HEK293 (cell line): Measurements from ENCODE around the gene AP1B1.

ENCODE experiments used
- CTCF ChIA-PET: fragments of 350-600 bp; formaldehyde crosslinking; extraction: SDS; loops from one replicate; lab custom pipeline; 2021; ENCODE audit warnings: antibody characterized with exemption; lab: Yijun Ruan, JAX
- POLR2A ChIA-PET: fragments of 300-600 bp; formaldehyde crosslinking; extraction: SDS; loops from one replicate; lab custom pipeline; 2020; ENCODE audit warnings: antibody characterized with exemption, inconsistent platforms; lab: Yijun Ruan, JAX
- H3K27ac ChIP-seq: fragments of 200-500 bp; sonication (Bioruptor generic); 2 replicates; pipeline ENCODE4 v1.5.1; 2014; ENCODE audit warnings: low read depth, low read length, control low read depth, inconsistent platforms; ENCODE audit errors: extremely low read depth
- H3K36me3 ChIP-seq, 2 experiments: fragments of 200-500 bp in 1 of 2; sonication (Bioruptor generic) in 1 of 2; 1 replicate in 1 of 2; 2 replicates in 1 of 2; pipeline ENCODE4 v1.5.1; 2014 to 2017; ENCODE audit warnings: inconsistent platforms in 2 of 2, low read length in 2 of 2; ENCODE audit not compliant: control insufficient read depth in 2 of 2, insufficient read depth in 1 of 2
- H3K4me1 ChIP-seq: fragments of 200-500 bp; sonication (Bioruptor generic); 2 replicates; pipeline ENCODE4 v1.5.1; 2014; ENCODE audit warnings: mild to moderate bottlenecking, low read length, inconsistent platforms; ENCODE audit not compliant: control insufficient read depth, insufficient read depth
- H3K4me3 ChIP-seq: 2 replicates; pipeline ENCODE4 v1.5.1; 2011; ENCODE audit warnings: low read depth, mild to moderate bottlenecking, control low read depth, low read length, moderate library complexity
- H3K9me3 ChIP-seq: fragments of 200-500 bp; sonication (Bioruptor generic); 2 replicates; pipeline ENCODE4 v1.5.1; 2014; ENCODE audit warnings: low read depth, low read length, inconsistent platforms; ENCODE audit not compliant: control insufficient read depth, insufficient read depth
- CTCF ChIP-seq: fragments of 450-650 bp; formaldehyde crosslinking; IDR thresholded peaks from 2 replicates; pipeline ENCODE4 v1.5.1; 2016; ENCODE audit warnings: missing biosample characterization, missing genetic modification characterization
- GLI4 ChIP-seq: fragments of 450-650 bp; formaldehyde crosslinking; IDR thresholded peaks from 2 replicates; pipeline ENCODE4 v1.5.1; 2016; ENCODE audit warnings: missing biosample characterization, missing genetic modification characterization
- SCRT2 ChIP-seq: fragments of 450-650 bp; formaldehyde crosslinking; IDR thresholded peaks from 2 replicates; pipeline ENCODE4 v1.5.1; 2016; ENCODE audit warnings: missing biosample characterization, missing genetic modification characterization
- SP2 ChIP-seq: fragments of 450-650 bp; formaldehyde crosslinking; IDR thresholded peaks from 2 replicates; pipeline ENCODE4 v1.5.1; 2016; ENCODE audit warnings: missing biosample characterization, missing genetic modification characterization
- ZBTB17 ChIP-seq: fragments of 450-650 bp; formaldehyde crosslinking; IDR thresholded peaks from 2 replicates; pipeline ENCODE4 v1.5.1; 2016; ENCODE audit warnings: missing biosample characterization, missing genetic modification characterization
- ZNF174 ChIP-seq: fragments of 450-650 bp; formaldehyde crosslinking; IDR thresholded peaks from 2 replicates; pipeline ENCODE4 v1.5.0; 2017; ENCODE audit warnings: missing biosample characterization, mild to moderate bottlenecking, missing genetic modification characterization
- ZNF354C ChIP-seq: fragments of 450-650 bp; formaldehyde crosslinking; IDR thresholded peaks from 2 replicates; pipeline ENCODE4 v1.5.1; 2016; ENCODE audit warnings: missing biosample characterization, missing genetic modification characterization, low read depth, borderline replicate concordance
- ZNF473 ChIP-seq: fragments of 450-650 bp; formaldehyde crosslinking; IDR thresholded peaks from 2 replicates; pipeline ENCODE4 v1.5.1; 2017; ENCODE audit warnings: missing biosample characterization, missing genetic modification characterization
- ZNF623 ChIP-seq: fragments of 450-650 bp; formaldehyde crosslinking; IDR thresholded peaks from 2 replicates; pipeline ENCODE4 v1.5.1; 2016; ENCODE audit warnings: missing biosample characterization, missing genetic modification characterization
- ZNF645 ChIP-seq: fragments of 450-650 bp; formaldehyde crosslinking; IDR thresholded peaks from 2 replicates; pipeline ENCODE4; 2016; ENCODE audit warnings: missing biosample characterization, missing genetic modification characterization
- ZNF76 ChIP-seq: fragments of 450-650 bp; formaldehyde crosslinking; IDR thresholded peaks from 2 replicates; pipeline ENCODE4; 2016; ENCODE audit warnings: low read depth, missing biosample characterization, missing genetic modification characterization, borderline replicate concordance
- TF ChIP-seq, protein P1 (sequence below): fragments of 450-650 bp; formaldehyde crosslinking; IDR thresholded peaks from 2 replicates; pipeline ENCODE4 v1.5.1; 2016; ENCODE audit warnings: missing biosample characterization, missing genetic modification characterization
- TF ChIP-seq, protein P2 (sequence below): fragments of 450-650 bp; formaldehyde crosslinking; IDR thresholded peaks from 2 replicates; pipeline ENCODE4 v1.5.1; 2016; ENCODE audit warnings: missing biosample characterization, missing genetic modification characterization

AP1B1 gene

DNA sequence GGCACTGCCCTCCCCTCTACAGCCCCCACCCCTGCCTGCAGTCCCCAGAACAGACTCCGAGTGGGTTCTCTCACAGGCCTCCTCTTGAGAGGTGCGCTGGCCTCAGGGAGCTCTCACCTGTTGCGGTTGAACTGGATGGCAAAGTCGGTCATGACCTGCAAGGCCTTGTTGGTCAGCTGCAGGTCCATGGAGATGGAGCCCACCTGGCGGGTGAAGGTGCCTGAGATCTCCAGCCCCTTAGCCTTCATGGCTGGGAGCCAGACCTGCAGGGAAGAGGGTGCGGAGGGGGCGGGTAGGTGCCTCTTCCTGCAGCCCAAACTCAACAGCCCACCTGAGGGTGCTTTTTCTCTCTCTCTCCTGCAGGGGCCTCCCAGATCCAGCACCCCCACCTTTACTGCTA, 54.2 kb downstream of the AP1B1 start:
- H3K9me3 ChIP-seq: no peaks in the 10 kb centered on the region
- no peak overlapping the region for H3K27ac ChIP-seq
- ChIA-PET POLR2A (interaction anchor here (1.1 kb wide), 1 partner anchor 19 kb away, joined by 4 read pairs; the partner anchor contains the start of gene RASL10A), CTCF (interaction anchor here (1.0 kb wide), 2 partner anchors 15 to 25 kb away, joined by 3 read pairs; no protein-coding TSS in a partner anchor)
- H3K36me3 ChIP-seq: peaks cover 7 to 98% of the 10 kb centered on the region in 2 experiments
- no peak for TF ChIP-seq ZNF76 (tag by site-specific recombination)
- peak; percentile 24; the same call in 1 of the 2 replicates for TF ChIP-seq SCRT2 (tag by site-specific recombination)
- H3K4me3 ChIP-seq: no peak overlapping the region
- no peaks in the 10 kb centered on the region for H3K4me1 ChIP-seq

- H3K4me3 ChIP-seq: no peak overlapping the region
- H3K4me1 ChIP-seq: no peaks in the 10 kb centered on the region
- TF ChIP-seq CTCF (tag by site-specific recombination): no peak
- no peak for TF ChIP-seq ZNF473
- TF ChIP-seq ZNF645 (tag by site-specific recombination): no peak
- TF ChIP-seq ZNF623: no peak
- TF ChIP-seq, protein P1, sequence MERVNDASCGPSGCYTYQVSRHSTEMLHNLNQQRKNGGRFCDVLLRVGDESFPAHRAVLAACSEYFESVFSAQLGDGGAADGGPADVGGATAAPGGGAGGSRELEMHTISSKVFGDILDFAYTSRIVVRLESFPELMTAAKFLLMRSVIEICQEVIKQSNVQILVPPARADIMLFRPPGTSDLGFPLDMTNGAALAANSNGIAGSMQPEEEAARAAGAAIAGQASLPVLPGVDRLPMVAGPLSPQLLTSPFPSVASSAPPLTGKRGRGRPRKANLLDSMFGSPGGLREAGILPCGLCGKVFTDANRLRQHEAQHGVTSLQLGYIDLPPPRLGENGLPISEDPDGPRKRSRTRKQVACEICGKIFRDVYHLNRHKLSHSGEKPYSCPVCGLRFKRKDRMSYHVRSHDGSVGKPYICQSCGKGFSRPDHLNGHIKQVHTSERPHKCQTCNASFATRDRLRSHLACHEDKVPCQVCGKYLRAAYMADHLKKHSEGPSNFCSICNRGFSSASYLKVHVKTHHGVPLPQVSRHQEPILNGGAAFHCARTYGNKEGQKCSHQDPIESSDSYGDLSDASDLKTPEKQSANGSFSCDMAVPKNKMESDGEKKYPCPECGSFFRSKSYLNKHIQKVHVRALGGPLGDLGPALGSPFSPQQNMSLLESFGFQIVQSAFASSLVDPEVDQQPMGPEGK (tag by site-specific recombination): no peak
- TF ChIP-seq, protein P2, sequence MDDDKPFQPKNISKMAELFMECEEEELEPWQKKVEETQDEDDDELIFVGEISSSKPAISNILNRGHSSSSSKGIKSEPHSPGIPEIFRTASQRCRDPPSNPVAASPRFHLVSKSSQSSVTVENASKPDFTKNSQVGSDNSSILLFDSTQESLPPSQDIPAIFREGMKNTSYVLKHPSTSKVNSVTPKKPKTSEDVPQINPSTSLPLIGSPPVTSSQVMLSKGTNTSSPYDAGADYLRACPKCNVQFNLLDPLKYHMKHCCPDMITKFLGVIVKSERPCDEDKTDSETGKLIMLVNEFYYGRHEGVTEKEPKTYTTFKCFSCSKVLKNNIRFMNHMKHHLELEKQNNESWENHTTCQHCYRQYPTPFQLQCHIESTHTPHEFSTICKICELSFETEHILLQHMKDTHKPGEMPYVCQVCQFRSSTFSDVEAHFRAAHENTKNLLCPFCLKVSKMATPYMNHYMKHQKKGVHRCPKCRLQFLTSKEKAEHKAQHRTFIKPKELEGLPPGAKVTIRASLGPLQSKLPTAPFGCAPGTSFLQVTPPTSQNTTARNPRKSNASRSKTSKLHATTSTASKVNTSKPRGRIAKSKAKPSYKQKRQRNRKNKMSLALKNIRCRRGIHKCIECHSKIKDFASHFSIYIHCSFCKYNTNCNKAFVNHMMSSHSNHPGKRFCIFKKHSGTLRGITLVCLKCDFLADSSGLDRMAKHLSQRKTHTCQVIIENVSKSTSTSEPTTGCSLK: no peak
- TF ChIP-seq ZBTB17: no peak
- TF ChIP-seq ZNF174 (tag by site-specific recombination): no peak
- H3K36me3 ChIP-seq: peaks cover 0 to 98% of the 10 kb centered on the region in 2 experiments; a peak in 2 of 3 replicates
- CTCF ChIA-PET: interaction anchor here (1.5 kb wide), 1 partner anchor 26 kb away, joined by 3 read pairs; no protein-coding TSS in a partner anchor
- no peaks in the 10 kb centered on the region for H3K9me3 ChIP-seq
- POLR2A ChIA-PET: interaction anchor here (0.5 kb wide), 1 partner anchor 37 kb away, joined by 3 read pairs; no protein-coding TSS in a partner anchor
- no peak overlapping the region for H3K27ac ChIP-seq
Observed at GRCh38 chr22:29332886-29333496, 55.4 kb downstream of the AP1B1 start.

GRCh38 chr22:29331658-29332300, 56.6 kb downstream of the AP1B1 start:
- Histone ChIP-seq H3K4me3 (no peak overlapping the region), H3K36me3 (peaks cover 0 to 98% of the 10 kb centered on the region in 2 experiments; a peak in 2 of 3 replicates), H3K4me1 (no peaks in the 10 kb centered on the region), H3K27ac (no peak overlapping the region), H3K9me3 (no peaks in the 10 kb centered on the region)
- TF ChIP-seq GLI4 (tag by site-specific recombination) (no peak), SP2 (tag by site-specific recombination) (no peak), ZNF354C (no peak)
- ChIA-PET POLR2A (no interaction called here), CTCF (interaction anchor here (1.5 kb wide), 1 partner anchor 27 kb away, joined by 3 read pairs; no protein-coding TSS in a partner anchor)
